Putamen (tissue), 1 donor: ENCODE results near the gene MTX2.
A peak's percentile ranks its signal among the peaks of the same experiment; 100 is the strongest.

Experiments used
- DNase-seq: peaks from one replicate; pipeline ENCODE4 v3.0.0-alpha.2; 2016; ENCODE audit warnings: low spot score

MTX2 gene

DNA sequence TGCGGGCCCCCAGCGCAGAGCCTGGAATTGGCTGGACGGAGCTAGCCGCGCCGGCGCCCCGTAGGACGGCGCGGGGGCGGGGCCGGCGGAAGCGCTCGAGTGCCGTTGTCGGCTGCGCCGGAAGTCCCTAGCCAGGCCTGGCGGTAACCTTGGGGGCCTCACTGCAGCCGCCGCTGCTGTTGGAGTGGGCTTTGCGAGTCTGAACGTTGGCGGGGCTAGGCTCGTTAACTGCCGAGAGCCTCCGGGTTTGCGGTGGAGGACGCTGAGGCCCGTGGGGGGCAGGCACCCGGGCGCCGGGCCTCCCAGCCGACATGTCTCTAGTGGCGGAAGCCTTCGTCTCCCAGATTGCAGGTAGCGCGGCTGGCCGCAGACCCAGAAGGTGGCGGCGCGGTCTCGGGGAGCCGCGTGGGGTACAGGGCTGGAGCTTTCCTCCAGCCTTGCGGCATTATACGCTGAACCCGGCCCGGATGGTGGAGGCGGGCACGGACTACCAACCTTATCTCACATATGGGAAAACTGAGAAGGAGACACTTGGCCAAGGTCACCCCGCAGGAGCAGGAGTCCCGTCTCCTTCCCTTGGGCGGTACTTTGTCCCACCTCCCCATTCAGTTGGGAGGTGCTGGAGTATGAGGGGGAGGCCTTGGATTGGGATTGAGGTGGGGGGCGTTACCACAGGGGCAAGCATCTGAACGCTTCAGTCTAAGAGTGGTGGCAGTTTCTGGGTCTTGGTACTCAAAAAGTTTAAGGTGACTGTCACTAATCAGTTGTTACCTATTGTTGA is at the start of gene MTX2:
Gene MTX2 (plus strand): TSS at position 124 of the 781 bp plus-strand sequence. CDS start 188 bp downstream, at position 312.
- DNase-seq: peak; percentile 73

GRCh38 chr2:176227874-176228273 is 41.4 kb upstream of the MTX2 start:
- DNase-seq: no peak

- DNase-seq: no peak
These were observed 35.1 kb upstream of the MTX2 start for GRCh38 chr2:176234156-176234555.

- no peak for DNase-seq
These were observed 34.3 kb upstream of the MTX2 start for GRCh38 chr2:176234940-176235339.

GRCh38 chr2:176237456-176237855 is 31.8 kb upstream of the MTX2 start:
- no peak for DNase-seq

DNA sequence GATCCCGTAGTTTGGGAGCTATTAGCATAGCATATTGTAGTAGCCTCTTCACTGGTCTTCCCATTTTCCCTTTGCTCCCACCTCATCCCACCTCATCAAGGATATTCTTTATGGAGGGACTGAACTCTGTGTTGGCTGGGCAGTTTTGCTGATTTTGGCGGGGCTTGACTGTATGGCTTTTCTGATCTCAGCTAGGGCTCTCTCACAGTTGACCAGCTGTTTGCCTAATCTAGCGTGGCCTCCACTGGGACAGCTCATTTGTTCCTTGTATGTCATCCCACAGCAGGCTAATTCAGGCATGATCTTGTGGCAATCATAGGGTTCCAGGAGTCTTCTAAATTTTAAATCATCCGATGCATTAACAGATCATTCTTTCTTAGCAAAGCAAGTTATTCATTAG is 30.2 kb upstream of the MTX2 start:
- DNase-seq: no peak

- no peak for DNase-seq
These were observed 28.9 kb upstream of the MTX2 start for GRCh38 chr2:176240301-176240700.

GRCh38 chr2:176242276-176242675 is 27.0 kb upstream of the MTX2 start:
- DNase-seq: peak; percentile 16

DNA sequence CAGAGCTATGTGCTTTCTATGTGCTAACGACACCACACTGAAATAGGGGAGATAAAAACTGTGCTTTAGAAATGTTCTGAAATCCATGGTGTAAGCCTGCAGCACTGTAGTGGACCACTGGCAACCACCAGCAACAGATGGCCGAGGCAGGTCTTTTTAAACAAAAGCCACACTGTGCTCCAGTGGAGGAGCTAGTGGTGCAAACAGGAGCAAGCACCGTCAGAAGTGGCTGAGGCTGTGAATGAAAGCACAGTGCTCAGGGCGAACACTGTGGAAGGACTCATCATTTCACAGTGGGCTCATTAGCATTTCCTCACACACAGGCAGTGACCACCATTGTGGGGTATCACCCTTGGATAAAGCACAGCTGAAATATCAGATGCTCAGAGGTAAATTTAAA is 22.9 kb upstream of the MTX2 start:
- DNase-seq: peak; percentile 60

DNA sequence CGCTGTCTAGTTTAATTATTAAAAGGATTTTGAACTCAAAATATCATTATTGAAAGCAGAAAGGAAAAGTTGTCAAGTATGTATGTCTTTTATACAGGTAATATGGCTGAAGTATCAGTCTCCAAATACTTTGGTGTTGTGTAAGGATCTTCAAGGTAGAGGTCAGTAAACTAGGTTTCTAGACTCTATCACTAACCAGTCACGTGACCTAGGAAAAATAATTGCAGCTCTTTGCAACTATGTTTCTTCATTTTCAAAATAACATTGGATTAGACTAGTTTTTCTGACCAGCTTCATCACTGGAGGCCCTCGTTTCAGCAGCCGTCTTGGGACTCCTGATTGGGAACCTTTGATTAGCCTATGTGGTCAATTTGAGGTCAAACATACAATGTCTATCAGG is 21.4 kb upstream of the MTX2 start:
- no peak for DNase-seq

- no peak for DNase-seq
These were observed 17.3 kb upstream of the MTX2 start for GRCh38 chr2:176251928-176252327.

- no peak for DNase-seq
These were observed 8.6 kb upstream of the MTX2 start for GRCh38 chr2:176260689-176261088.

DNA sequence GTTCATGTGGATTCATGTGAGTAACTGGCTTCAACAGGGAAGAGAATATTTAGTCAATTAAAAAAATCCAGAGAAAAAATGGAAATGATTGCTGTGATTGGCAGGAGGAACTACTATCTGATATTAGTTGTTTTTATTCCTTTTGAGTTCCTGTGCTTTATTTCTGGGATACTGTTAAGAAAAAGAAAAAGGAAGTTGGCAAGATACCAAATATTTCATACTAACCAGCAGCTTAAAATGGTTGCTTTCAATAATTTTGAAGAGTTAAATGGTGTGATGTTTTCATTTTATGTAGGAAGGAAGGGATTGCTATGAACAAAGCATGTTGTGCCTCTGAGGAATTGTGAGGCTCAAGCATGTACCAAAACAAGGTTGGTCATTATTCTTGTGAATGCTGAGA is 8.1 kb upstream of the MTX2 start:
- no peak for DNase-seq

- DNase-seq: no peak
These were observed 295 bp upstream of the MTX2 start for GRCh38 chr2:176268976-176269318.

- no peak for DNase-seq
These were observed 983 bp downstream of the MTX2 start for GRCh38 chr2:176270100-176270750.

DNA sequence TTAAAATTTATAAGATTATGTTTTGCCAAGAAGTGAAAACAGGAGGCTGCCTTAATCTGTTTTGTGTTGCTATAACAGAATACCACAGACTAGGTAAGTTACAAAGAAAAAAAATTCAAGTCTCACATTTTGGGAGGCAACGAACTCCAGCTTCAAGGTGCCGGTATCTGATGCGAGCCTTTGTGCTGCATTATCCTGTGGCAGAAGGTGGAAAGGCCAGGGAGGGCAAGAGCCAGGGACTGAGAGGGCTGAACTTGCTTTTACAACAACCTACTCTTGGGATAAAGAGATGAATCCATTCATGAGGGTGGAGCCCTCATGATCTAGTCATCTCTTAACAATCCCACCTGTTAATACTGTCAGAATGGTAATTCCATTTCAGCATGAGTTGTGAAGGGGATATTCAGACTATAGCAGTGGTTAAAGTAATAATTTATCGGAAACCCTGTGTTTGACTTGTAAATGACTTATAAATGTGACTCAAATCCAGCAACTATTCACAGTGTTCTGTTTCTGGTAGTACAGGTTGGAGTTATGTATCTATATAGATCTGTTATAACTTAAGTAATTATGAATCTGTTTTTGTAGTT is 3.7 kb downstream of the MTX2 start:
- no peak for DNase-seq

- no peak for DNase-seq
These were observed 9.7 kb downstream of the MTX2 start for GRCh38 chr2:176278927-176279326.

DNA sequence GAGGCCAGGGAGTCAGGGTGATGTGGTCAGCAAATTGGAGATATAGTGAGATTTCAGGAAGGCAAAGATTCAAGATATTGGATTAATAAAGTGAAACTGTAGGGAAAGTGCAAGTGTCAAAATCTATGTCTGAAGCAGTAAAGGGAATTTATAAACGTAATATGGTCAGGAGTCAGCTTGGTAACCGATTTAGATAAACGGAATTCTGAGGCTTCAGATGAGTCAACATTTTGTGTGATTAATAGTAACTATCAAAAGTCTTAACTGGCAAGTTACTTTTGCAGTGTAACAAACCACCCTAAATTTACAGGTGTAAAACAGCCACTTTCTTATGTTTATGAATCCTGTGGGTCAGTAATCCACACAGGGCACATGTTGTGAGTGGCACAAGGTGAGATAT is 10.9 kb downstream of the MTX2 start:
- no peak for DNase-seq

- no peak for DNase-seq
These were observed 11.8 kb downstream of the MTX2 start for GRCh38 chr2:176280867-176281658.

GRCh38 chr2:176283291-176284068 is 14.2 kb downstream of the MTX2 start:
- no peak for DNase-seq

DNA sequence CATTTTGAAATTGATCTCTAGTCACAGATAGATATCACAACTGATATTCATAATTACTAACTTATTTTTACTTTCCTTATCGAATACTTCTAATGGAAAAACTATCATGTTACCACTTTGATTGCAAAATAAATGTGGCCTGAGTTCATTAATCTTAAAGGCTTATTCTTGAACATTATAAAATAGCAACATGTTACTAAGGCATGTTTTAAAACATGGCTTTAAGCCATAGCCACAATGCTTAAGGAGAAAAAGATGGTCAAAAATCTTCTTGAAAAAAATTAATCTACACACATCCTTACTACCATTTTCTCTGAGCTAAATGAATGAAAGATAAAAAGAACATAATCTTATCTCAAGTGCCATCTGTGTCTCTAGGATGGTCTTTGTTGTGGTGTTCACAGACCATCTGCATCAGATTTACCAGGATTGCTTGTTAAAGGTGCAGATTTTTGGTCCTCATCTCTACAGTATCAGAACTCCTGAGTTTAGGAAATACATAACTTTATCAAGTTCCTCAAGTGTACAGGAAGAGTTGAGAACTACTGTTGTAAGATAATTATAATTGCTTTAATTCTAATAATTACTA is 15.3 kb downstream of the MTX2 start:
- DNase-seq: no peak
